Prostate gland (tissue), 2 donors: ENCODE data around the gene BCL2L11. TPM values are rescaled to one million over a fixed set of nuclear protein-coding genes. Genes with fewer than 3 reads are reported as not detected.

Experiments used
- DNase-seq: peaks from one replicate; pipeline ENCODE4 v3.0.0-alpha.2; 2019; ENCODE audit warnings: low spot score
- H3K27ac ChIP-seq, 2 donors: fragments of 200-600 bp; sonication (generic); 2 replicates each; pipeline ENCODE4 v1.5.1; 2017 to 2019
- H3K27me3 ChIP-seq: fragments of 200-600 bp; sonication (generic); replicated peaks from 2 replicates; pipeline ENCODE4 v1.5.1; 2019; ENCODE audit not compliant: insufficient read depth
- H3K36me3 ChIP-seq, 2 donors: fragments of 200-600 bp; sonication (generic); 1 replicate in 1 of 2; 2 replicates in 1 of 2; pipeline versions ENCODE4 v1.5.1 to v1.8.1; 2017 to 2019
- H3K4me1 ChIP-seq: fragments of 200-600 bp; sonication (generic); replicated peaks from 2 replicates; pipeline ENCODE4 v1.5.1; 2019
- H3K4me3 ChIP-seq, 2 donors: fragments of 200-600 bp; sonication (generic); 2 replicates each; pipeline ENCODE4 v1.5.1; 2017 to 2019
- H3K9me3 ChIP-seq: fragments of 200-600 bp; sonication (generic); 2 replicates; pipeline ENCODE4 v1.5.1; 2017
- CTCF ChIP-seq, 4 experiments: fragments of 200-600 bp in 2 of 4; fragments of 450-650 bp in 2 of 4; sonication (generic) in 2 of 4; IDR thresholded peaks; 1 replicate in 3 of 4; 2 replicates in 1 of 4; pipeline ENCODE4 v1.5.1; 2016 to 2019; ENCODE audit warnings: antibody characterized with exemption in 4 of 4, mild to moderate bottlenecking in 2 of 4, moderate library complexity in 2 of 4
- POLR2A ChIP-seq: fragments of 450-650 bp; IDR thresholded peaks from one replicate; pipeline ENCODE4 v1.6.1; 2016; ENCODE audit warnings: antibody characterized with exemption, mild to moderate bottlenecking
- POLR2AphosphoS5 ChIP-seq: sonication (generic); formaldehyde crosslinking; IDR thresholded peaks from one replicate; pipeline ENCODE4 v1.6.1; 2017; ENCODE audit warnings: antibody characterized with exemption
- WGBS: methylation state at CpG from one replicate; pipeline ENCODE4 v1.1.5; 2018; 5-methylcytosine and 5-hydroxymethylcytosine counted together
- intact Hi-C: fragments of 100-400 bp; cut with DNase I; formaldehyde crosslinking; loops from one replicate; pipeline ENCODE4 v1.14.2; 2022
- total RNA-seq, 2 donors: library from RNA; depleted of rRNA; stranded (reverse); fragments of >200 nt; gene quantifications; one replicate each; pipeline ENCODE4 v1.1.0, GENCODE V29; 2016

The BCL2L11 gene
- total RNA-seq, 2 donors from 2014 or later: 28.3 to 55.3 TPM

GRCh38 chr2:111213877-111214276 is 93.2 kb downstream of the BCL2L11 start:
- no peaks in the 10 kb centered on the region for H3K9me3 ChIP-seq
- H3K4me3 ChIP-seq: no peak overlapping the region
- H3K27me3 ChIP-seq: no peaks in the 10 kb centered on the region
- H3K27ac ChIP-seq: no peak overlapping the region
- H3K36me3 ChIP-seq: no peaks in the 10 kb centered on the region
- intact Hi-C loops: no loop called here
- TF ChIP-seq POLR2A (no peak), CTCF (IDR thresholded peaks at IDR 0.05) (no peak), POLR2AphosphoS5 (no peak)
- no peak for DNase-seq
- H3K4me1 ChIP-seq: no peaks in the 10 kb centered on the region

GRCh38 chr2:111216811-111217652 is 96.3 kb downstream of the BCL2L11 start:
- Histone ChIP-seq H3K4me3 (no peak overlapping the region), H3K9me3 (no peaks in the 10 kb centered on the region), H3K27me3 (no peaks in the 10 kb centered on the region), H3K4me1 (no peaks in the 10 kb centered on the region), H3K27ac (no peak overlapping the region), H3K36me3 (no peaks in the 10 kb centered on the region)
- no peak for DNase-seq
- 61% methylated on average over 6 of the region's 6 CpGs for WGBS
- intact Hi-C loops: no loop called here
- no peak for TF ChIP-seq CTCF (IDR thresholded peaks at IDR 0.05)
- no peak for TF ChIP-seq POLR2AphosphoS5
- TF ChIP-seq POLR2A: no peak
